GM12891 (cell line): ENCODE results near the gene NAA10.

ENCODE experiments used
- PAX5 ChIP-seq: IDR thresholded peaks from 2 replicates; pipeline ENCODE4 v1.6.1; 2011; ENCODE audit warnings: low read length, moderate library complexity, mild to moderate bottlenecking; ENCODE audit not compliant: insufficient read depth, severe bottlenecking
- POLR2A ChIP-seq: IDR thresholded peaks from 2 replicates; pipeline ENCODE4 v1.6.1; 2011; ENCODE audit warnings: low read depth, low read length, control low read depth
- POLR2AphosphoS5 ChIP-seq: IDR thresholded peaks from 2 replicates; pipeline ENCODE4 v1.6.1; 2011; ENCODE audit warnings: low read depth, low read length, control low read depth
- POU2F2 ChIP-seq: IDR thresholded peaks from 2 replicates; pipeline ENCODE4 v1.6.1; 2011; ENCODE audit warnings: low read depth, mild to moderate bottlenecking, control low read depth, low read length, moderate library complexity
- SPI1 ChIP-seq: IDR thresholded peaks from 2 replicates; pipeline ENCODE4 v1.6.1; 2011; ENCODE audit warnings: low read depth, low read length, control low read depth
- TAF1 ChIP-seq: IDR thresholded peaks from 2 replicates; pipeline ENCODE4 v1.6.1; 2011; ENCODE audit warnings: low read depth, low read length, control low read depth

DNA sequence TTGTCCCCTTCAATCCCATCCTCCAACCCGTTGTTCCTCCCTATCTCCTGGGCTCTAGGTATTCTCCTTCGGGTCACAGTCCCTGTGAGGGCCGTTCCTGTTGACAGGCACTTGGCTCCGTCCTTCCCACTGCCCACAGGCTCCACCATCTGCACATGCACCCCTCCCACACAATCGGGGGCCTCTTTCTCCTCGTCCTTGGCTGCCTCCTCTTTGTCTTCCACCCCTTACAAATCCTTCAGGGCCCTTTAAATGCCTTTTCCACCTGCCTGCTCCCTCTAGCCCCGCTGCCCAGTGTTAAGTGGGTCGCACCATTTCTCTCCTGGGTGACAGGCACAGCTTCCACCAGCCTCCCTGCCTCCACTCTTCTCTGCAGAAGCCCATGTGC, 33.1 kb downstream of the NAA10 start:
- TF ChIP-seq POLR2AphosphoS5 (no peak), POLR2A (no peak), POU2F2 (no peak), TAF1 (no peak), SPI1 (no peak), PAX5 (no peak)
